Vagina (tissue), 2 donors: Measurements from ENCODE around the gene CALR. TPM values are rescaled to one million over a fixed set of nuclear protein-coding genes. Genes with fewer than 3 reads are reported as not detected.

Experiments
- DNase-seq, 2 donors: peaks; one replicate each; pipeline ENCODE4 v3.0.0-alpha.2; 2017; ENCODE audit errors: extremely low spot score in 2 of 2
- H3K27ac ChIP-seq: fragments of 200-600 bp; sonication (generic); one replicate; pipeline ENCODE4 v1.5.1; 2019
- H3K27me3 ChIP-seq: fragments of 200-600 bp; sonication (generic); one replicate; pipeline ENCODE4 v1.5.1; 2019
- H3K36me3 ChIP-seq, 2 donors: fragments of 200-600 bp; sonication (generic); one replicate each; pipeline ENCODE4 v1.5.1; 2017 to 2019
- H3K4me1 ChIP-seq: fragments of 200-600 bp; sonication (generic); one replicate; pipeline ENCODE4 v1.5.1; 2019
- H3K4me3 ChIP-seq, 2 donors: fragments of 200-600 bp; sonication (generic); 1 replicate in 1 of 2; 2 replicates in 1 of 2; pipeline ENCODE4 v1.5.1; 2016 to 2019
- H3K9me3 ChIP-seq: fragments of 200-600 bp; sonication (generic); one replicate; pipeline ENCODE4 v1.5.1; 2019
- CTCF ChIP-seq, 3 experiments: fragments of 450-650 bp in 2 of 3; fragments of 200-600 bp in 1 of 3; sonication (generic) in 1 of 3; IDR thresholded peaks; one replicate each; pipeline ENCODE4 v1.5.1; 2017 to 2019; ENCODE audit warnings: antibody characterized with exemption in 3 of 3, mild to moderate bottlenecking in 2 of 3, moderate library complexity in 2 of 3
- POLR2A ChIP-seq, 2 donors: fragments of 450-650 bp; IDR thresholded peaks; one replicate each; pipeline ENCODE4 v1.6.1; 2017; ENCODE audit warnings: antibody characterized with exemption in 2 of 2, mild to moderate bottlenecking in 2 of 2, moderate library complexity in 2 of 2
- POLR2AphosphoS5 ChIP-seq, 2 donors: sonication (generic); formaldehyde crosslinking; IDR thresholded peaks; one replicate each; pipeline ENCODE4 v1.9.0; 2017; ENCODE audit warnings: antibody characterized with exemption in 2 of 2, mild to moderate bottlenecking in 2 of 2, low read depth in 1 of 2; ENCODE audit not compliant: insufficient read depth in 1 of 2
- intact Hi-C: fragments of 100-400 bp; cut with DNase I; formaldehyde crosslinking; loops from one replicate; pipeline ENCODE4 v1.15.1; 2023
- total RNA-seq: library from RNA; depleted of rRNA; stranded (reverse); fragments of >200 nt; gene quantifications from one replicate; pipeline ENCODE4 v1.2.3, GENCODE V29; 2016

The CALR gene
- total RNA-seq, 1 donor from 2014 or later, result 303 TPM

GRCh38 chr19:12987190-12987589 lies 48.8 kb downstream of the CALR start:
- intact Hi-C loops, result no loop called here
- peaks cover 21% of the 10 kb centered on the region for H3K4me1 ChIP-seq
- H3K36me3 ChIP-seq, result no peaks in the 10 kb centered on the region
- DNase-seq, result no peak
- no peak overlapping the region for H3K27ac ChIP-seq
- H3K27me3 ChIP-seq, result no peaks in the 10 kb centered on the region
- no peaks in the 10 kb centered on the region for H3K9me3 ChIP-seq
- no peak for TF ChIP-seq POLR2A (IDR thresholded peaks at IDR 0.05)
- no peak for TF ChIP-seq CTCF (IDR thresholded peaks at IDR 0.05)
- no peak for TF ChIP-seq POLR2AphosphoS5 (IDR thresholded peaks at IDR 0.05; ENCODE audit: insufficient read depth in 1 of 2, low read depth in 1 of 2)
- H3K4me3 ChIP-seq, result no peak overlapping the region

DNA sequence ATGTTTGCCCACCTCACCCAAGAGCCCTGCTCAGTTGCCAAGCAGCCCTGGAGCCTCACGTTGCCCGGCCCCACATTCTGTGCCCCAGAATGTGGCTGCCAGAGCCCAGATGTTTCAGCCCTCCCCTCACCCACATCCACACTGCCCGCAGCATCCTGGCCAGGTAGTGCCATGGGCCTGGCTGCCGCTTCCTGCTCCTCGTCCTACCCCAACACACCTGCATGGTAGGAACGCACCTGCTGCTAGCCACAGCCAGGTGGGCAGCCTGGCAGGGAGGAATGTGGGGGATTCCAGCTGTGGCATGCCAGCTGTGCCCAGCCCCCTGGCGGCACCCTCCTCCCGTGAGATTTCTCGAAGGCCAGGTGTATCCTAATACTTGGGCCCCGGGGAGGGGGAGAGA lies 49.4 kb downstream of the CALR start:
- Histone ChIP-seq H3K36me3 (no peaks in the 10 kb centered on the region), H3K4me1 (peaks cover 21% of the 10 kb centered on the region), H3K4me3 (no peak overlapping the region), H3K27me3 (no peaks in the 10 kb centered on the region), H3K27ac (no peak overlapping the region), H3K9me3 (no peaks in the 10 kb centered on the region)
- no peak for DNase-seq
- TF ChIP-seq POLR2A (IDR thresholded peaks at IDR 0.05) (no peak), POLR2AphosphoS5 (IDR thresholded peaks at IDR 0.05; ENCODE audit: insufficient read depth in 1 of 2, low read depth in 1 of 2) (no peak), CTCF (IDR thresholded peaks at IDR 0.05) (no peak)
- intact Hi-C loops, result no loop called here

DNA sequence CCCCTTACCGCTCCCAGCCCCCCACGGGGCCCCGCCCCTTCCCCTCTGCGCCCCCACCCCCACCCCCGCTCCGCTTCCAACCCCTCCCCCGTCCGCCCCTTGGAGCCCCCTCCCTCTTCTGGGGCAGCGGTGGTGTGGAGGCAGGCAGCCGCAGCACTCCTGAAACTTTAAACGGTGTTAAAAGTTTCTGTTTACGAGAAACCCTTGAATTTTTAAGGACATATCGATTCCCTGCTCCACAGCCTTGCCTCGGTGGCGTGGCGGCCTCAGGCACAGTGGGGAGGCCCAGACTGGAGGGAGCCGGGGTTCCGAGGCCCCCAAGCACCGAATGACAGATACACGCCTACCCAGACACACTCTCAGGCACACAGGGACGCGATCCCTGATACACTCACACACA lies 52.0 kb downstream of the CALR start:
- Histone ChIP-seq H3K27ac (no peak overlapping the region), H3K4me1 (no peaks in the 10 kb centered on the region), H3K9me3 (no peaks in the 10 kb centered on the region), H3K4me3 (no peak overlapping the region), H3K36me3 (no peaks in the 10 kb centered on the region), H3K27me3 (no peaks in the 10 kb centered on the region)
- TF ChIP-seq CTCF (IDR thresholded peaks at IDR 0.05) (no peak), POLR2A (IDR thresholded peaks at IDR 0.05) (no peak), POLR2AphosphoS5 (IDR thresholded peaks at IDR 0.05; ENCODE audit: insufficient read depth in 1 of 2, low read depth in 1 of 2) (no peak)
- intact Hi-C loops, result no loop called here
- DNase-seq, result no peak

DNA sequence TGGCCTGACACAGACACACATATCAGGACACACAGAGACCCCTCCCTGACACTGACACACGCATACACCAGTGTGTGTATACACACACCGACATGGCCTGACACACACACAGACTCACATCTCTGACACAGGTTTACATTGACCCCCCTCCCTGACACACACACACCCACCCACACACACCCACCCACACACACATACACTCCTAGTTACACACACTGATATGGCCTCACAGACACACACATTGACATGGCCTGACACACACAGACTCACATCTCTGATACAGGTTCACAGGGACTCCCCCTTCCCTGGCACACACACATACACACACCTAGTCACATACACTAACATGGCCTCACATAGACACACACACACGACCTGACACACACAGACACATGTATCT lies 52.4 kb downstream of the CALR start:
- intact Hi-C loops, result no loop called here
- TF ChIP-seq CTCF (IDR thresholded peaks at IDR 0.05) (no peak), POLR2A (IDR thresholded peaks at IDR 0.05) (no peak)
- Histone ChIP-seq H3K27me3 (no peaks in the 10 kb centered on the region), H3K36me3 (no peaks in the 10 kb centered on the region), H3K9me3 (no peaks in the 10 kb centered on the region), H3K4me1 (no peaks in the 10 kb centered on the region), H3K27ac (no peak overlapping the region), H3K4me3 (no peak overlapping the region)
- DNase-seq, result no peak

DNA sequence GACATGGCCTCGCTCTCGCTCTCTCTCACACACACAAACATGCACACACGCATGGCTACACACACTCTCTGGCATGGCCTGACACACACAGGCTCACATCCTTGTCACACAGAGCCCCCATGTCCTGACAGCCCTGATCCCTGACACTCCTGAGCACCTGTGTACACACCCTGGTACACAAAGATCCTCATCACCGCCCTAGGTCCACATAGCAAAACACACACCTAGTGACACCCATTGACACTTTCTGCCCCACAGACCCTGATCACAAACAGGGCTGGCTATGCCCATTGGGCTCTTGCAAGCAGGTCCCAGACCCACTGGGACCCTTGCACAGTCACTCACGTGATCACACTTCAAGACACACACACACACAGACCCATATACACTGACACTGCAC lies 52.9 kb downstream of the CALR start:
- DNase-seq, result no peak
- no peaks in the 10 kb centered on the region for H3K4me1 ChIP-seq
- intact Hi-C loops, result no loop called here
- no peaks in the 10 kb centered on the region for H3K9me3 ChIP-seq
- H3K4me3 ChIP-seq, result no peak overlapping the region
- no peaks in the 10 kb centered on the region for H3K27me3 ChIP-seq
- H3K27ac ChIP-seq, result no peak overlapping the region
- TF ChIP-seq POLR2AphosphoS5 (IDR thresholded peaks at IDR 0.05; ENCODE audit: insufficient read depth in 1 of 2, low read depth in 1 of 2) (no peak), CTCF (IDR thresholded peaks at IDR 0.05) (no peak), POLR2A (IDR thresholded peaks at IDR 0.05) (no peak)
- H3K36me3 ChIP-seq, result no peaks in the 10 kb centered on the region
